NCI-H1436 treated with DMSO at 0.1 percent for 48 hours (cell line): ENCODE results near the gene ASRGL1.

Experiments
- DNase-seq: peaks from one replicate; lab custom pipeline; 2025; lab: John Stamatoyannopoulos, UW

Gene ASRGL1

GRCh38 chr11:62416596-62416995, 79.3 kb downstream of the ASRGL1 start:
- no peak for DNase-seq

- DNase-seq: no peak
Measured at GRCh38 chr11:62418136-62418535, 80.9 kb downstream of the ASRGL1 start.

- DNase-seq: no peak
Measured at GRCh38 chr11:62418733-62419132, 81.5 kb downstream of the ASRGL1 start, which contains the start of gene SCGB1A1. Gene SCGB1A1, plus strand, starts transcription at chr11:62419033. Its CDS starts 63 bp downstream, at chr11:62419096.

- no peak for DNase-seq
Measured at GRCh38 chr11:62419314-62419929, 82.2 kb downstream of the ASRGL1 start.

- no peak for DNase-seq
Measured at GRCh38 chr11:62419943-62420342, 82.7 kb downstream of the ASRGL1 start.

- no peak for DNase-seq
Measured at GRCh38 chr11:62420882-62421281, 83.6 kb downstream of the ASRGL1 start.

GRCh38 chr11:62421996-62422395, 84.7 kb downstream of the ASRGL1 start:
- no peak for DNase-seq

GRCh38 chr11:62423012-62423411, 85.8 kb downstream of the ASRGL1 start:
- DNase-seq: no peak

GRCh38 chr11:62427630-62428233, 90.5 kb downstream of the ASRGL1 start:
- DNase-seq: no peak

- DNase-seq: no peak
Measured at GRCh38 chr11:62428871-62429560, 91.8 kb downstream of the ASRGL1 start.

- no peak for DNase-seq
Measured at GRCh38 chr11:62430425-62430824, 93.2 kb downstream of the ASRGL1 start.

- DNase-seq: no peak
Measured at GRCh38 chr11:62431171-62431901, 94.1 kb downstream of the ASRGL1 start.

GRCh38 chr11:62432695-62433094, 95.4 kb downstream of the ASRGL1 start:
- DNase-seq: no peak

GRCh38 chr11:62433141-62433903, 96.1 kb downstream of the ASRGL1 start:
- no peak for DNase-seq

- no peak for DNase-seq
Measured at GRCh38 chr11:62433904-62434276, 96.6 kb downstream of the ASRGL1 start.

- DNase-seq: no peak
Measured at GRCh38 chr11:62435846-62436660, 98.8 kb downstream of the ASRGL1 start.

GRCh38 chr11:62437616-62438015, 100.4 kb downstream of the ASRGL1 start:
- no peak for DNase-seq

- DNase-seq: no peak
Measured at GRCh38 chr11:62438641-62439040, 101.4 kb downstream of the ASRGL1 start.

GRCh38 chr11:62439785-62440602, 102.7 kb downstream of the ASRGL1 start:
- DNase-seq: no peak
